NCI-H2196 treated with DMSO at 0.1 percent for 48 hours (cell line): ENCODE results near the gene TANGO2.

Source experiments
- DNase-seq: peaks from one replicate; lab custom pipeline; 2025; ENCODE audit not compliant: unreplicated experiment; lab: John Stamatoyannopoulos, UW

Gene TANGO2

GRCh38 chr22:19994851-19995610 lies 25.9 kb upstream of the TANGO2 start:
- no peak for DNase-seq

DNA sequence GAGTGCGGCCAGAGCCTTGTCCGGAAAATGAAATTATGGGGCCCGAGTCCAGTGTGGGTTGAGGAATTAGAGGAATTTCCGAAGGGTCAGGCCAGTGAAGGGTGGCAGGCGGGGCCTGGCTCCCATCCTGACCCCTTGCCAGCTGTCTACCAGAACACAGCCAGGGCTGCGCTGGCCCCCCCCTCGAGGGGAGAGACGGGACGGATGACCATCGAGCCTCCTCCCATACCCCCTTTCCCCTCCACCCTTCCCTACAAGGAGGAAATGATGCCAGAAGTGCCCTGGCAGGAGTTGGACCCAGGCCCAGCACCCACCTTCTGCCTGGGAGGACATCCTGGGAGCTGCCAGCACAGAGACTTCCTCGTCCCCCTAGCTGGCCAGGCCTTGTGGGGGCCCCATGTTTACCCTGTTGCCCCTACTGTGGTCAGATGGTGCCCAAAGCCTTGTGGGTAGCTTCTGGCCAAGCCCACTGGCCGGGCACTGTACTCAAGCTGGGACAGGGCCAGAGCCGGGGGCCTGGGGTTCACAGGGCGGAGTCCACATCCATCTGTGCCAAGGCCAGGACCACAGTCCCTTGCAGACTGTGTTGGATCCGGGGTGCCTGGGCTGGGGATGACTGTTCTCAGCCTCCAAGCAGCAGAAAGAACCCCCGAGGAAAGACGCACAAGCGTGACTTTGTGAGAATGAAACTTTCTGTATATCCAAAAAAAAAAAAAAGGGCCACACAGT lies 25.1 kb upstream of the TANGO2 start:
- DNase-seq = no peak

DNA sequence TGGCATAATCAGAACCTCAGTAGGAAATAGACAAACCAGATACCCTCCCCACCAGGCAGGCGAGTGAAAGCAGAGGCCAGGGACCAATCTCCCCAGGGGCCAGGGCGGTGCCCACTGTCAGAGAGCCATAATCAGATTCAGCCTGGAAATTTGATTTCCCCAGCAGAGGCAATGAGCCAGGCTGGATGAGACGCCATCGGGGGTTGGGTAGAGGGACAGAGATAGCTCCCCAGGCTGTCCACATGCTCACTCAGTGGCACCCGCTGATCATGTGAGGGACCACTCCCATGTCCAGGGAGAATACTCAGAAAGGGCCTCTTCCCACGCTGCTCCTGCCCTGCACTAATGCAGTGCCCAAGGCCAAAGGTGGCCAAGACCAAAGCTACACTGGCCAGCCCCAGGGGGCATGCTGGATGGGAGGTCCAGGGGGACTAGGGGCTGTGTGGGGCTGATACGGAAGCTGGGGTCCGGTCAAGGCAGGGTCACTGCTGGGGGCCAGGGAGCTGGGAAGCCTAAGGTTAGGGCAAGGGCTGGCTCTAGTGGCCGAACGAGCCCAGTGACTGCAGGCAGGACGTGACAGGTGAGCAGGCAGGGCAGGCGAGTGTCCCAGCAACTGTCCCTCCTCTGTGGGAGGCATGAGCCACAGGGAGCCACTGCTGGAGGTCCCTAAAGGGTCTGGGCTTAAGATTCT lies 24.1 kb upstream of the TANGO2 start:
- DNase-seq = no peak

DNA sequence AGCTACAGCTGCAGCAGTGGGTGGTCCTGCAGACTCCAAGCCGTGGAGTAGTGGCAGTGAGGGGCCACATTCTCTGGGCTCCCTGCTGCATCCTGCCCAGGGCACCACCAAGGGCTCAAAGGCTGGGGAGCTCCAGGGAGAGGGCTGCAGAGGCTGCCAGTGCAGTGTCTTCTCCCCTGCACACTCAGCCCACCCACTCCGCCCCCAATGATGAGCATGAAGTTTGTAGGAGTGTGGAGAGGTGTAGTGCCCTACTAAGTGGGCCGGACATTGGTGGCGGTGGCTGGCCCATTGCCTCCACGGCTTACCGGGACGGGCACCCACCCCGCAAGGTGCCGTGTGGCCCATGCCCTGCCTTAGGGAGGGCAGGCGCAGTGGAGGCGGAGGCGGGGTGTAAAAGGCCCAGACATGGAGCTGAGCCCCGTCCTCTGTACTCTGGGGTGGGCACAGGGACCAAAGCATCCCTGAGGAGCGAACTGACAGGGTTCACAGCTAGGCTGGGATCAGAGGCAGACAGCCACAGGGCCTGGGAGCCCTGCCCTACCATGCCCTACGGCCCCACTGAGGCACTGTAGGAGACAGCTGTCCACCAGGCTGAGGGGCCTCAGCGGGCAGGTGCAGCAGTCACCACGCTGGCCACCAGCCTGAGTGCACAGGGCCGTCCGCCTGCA lies 23.2 kb upstream of the TANGO2 start:
- DNase-seq = no peak

GRCh38 chr22:19998232-19998951 lies 22.5 kb upstream of the TANGO2 start:
- no peak for DNase-seq

- DNase-seq = no peak
Observed at GRCh38 chr22:19998991-19999820, 21.7 kb upstream of the TANGO2 start.

GRCh38 chr22:20000246-20001081 lies 20.4 kb upstream of the TANGO2 start:
- no peak for DNase-seq

DNA sequence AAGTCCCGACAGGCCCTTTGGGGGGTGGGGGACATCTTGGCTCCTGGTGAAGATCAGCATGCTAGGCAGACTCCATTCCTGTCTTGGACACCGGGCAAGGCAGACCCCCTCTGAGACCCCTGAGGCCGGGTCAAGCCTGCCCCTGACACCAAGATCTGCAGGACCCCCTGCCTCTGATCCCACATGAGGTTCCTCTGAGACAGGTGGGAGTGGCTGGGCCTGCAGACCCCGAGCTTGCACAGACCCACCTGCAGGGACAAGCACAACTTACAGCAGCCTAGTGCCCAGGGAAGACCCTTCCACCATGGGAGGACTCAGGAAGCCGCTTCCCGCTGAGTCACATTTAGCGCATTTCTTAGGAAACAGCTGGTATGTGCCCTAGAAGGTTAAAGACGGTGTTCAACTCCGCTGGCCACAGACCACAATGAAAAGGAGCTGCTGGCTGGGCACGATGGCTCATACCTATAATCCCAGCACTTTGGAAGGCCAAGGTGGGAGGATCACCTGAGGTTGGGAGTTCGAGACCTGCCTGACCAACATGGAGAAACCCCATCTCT lies 19.8 kb upstream of the TANGO2 start:
- DNase-seq = no peak

GRCh38 chr22:20002128-20002527 lies 18.8 kb upstream of the TANGO2 start:
- no peak for DNase-seq

GRCh38 chr22:20002636-20003035 lies 18.3 kb upstream of the TANGO2 start:
- no peak for DNase-seq

DNA sequence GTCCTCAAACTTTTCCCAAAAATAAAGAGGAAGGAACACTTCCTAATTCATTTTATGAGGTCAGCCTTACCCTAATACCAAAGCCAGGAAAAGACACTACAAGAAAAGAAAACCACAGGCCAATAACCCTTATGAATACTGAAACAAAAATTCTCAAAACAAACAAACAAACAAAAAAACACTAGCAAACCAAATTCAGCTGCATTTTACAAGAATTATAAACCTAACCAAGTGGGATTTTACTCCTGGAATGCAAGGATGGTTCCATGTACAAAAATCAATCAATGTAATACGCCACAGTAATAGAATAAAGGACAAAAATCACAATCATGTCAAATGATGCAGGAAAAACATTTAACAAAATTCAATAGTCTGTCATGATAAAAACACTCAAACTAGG lies 17.6 kb upstream of the TANGO2 start:
- DNase-seq = no peak

DNA sequence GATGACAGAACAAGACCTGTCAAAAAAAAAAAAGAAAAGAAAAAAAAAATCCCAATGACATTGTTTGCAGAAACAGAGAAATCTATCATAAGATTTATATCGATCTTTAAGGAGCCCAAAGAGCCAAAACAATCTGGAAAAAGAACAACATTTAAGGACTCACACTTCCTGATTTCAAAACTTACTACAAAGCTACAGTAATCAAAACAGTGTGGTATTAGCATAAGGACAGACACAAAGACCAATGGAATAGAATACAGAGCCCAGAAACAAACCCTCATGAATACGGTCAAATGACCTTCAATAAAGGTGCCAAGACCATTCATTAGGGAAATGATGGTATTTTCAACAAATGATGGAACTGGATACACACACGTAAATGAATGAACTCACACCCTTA lies 16.4 kb upstream of the TANGO2 start:
- DNase-seq = no peak

GRCh38 chr22:20008221-20008995 lies 12.5 kb upstream of the TANGO2 start:
- DNase-seq = no peak

GRCh38 chr22:20009018-20009491 lies 11.9 kb upstream of the TANGO2 start:
- no peak for DNase-seq

DNA sequence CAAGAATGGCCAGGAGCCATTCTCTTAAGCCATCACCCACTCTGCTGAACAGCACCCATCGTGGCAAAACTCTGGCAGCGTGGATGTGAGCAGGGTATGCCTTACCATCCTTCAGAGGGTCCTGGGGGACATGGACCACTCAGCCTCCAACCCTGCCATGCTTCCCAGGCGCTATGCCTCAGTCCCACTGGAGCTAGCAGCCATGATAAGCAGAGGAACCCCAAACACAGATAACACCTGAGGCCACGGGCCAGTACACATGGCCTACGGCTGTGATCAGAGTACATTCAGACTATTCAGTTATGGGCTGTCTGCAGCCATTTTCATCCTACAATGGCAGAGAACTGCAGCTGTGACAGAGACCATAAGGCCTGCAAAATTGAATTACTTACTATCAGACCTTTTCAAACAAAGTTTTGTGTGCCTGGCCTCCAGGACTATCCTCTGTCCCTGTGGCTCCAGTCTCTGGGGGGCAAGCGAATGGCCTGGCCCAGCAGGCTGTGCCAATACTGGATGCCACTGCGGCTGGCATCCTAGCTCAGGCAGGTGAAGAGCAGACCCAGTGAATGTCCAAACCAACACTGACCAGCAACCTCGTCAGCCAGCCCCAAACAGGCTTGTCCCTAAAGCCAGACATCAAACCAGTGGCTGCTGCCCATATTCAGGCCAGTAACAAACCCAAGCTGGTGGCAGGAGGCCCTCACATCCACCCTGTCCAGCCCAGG lies 11.2 kb upstream of the TANGO2 start:
- DNase-seq = no peak

GRCh38 chr22:20010307-20011122 lies 10.4 kb upstream of the TANGO2 start:
- DNase-seq = no peak
